Measurements from ENCODE around the gene OR10H4. TPM values are rescaled to one million over a fixed set of nuclear protein-coding genes. Genes with fewer than 3 reads are reported as not detected.

OR10H4 gene
- total RNA-seq, 3 donors from 2014 or later, result not detected

DNA sequence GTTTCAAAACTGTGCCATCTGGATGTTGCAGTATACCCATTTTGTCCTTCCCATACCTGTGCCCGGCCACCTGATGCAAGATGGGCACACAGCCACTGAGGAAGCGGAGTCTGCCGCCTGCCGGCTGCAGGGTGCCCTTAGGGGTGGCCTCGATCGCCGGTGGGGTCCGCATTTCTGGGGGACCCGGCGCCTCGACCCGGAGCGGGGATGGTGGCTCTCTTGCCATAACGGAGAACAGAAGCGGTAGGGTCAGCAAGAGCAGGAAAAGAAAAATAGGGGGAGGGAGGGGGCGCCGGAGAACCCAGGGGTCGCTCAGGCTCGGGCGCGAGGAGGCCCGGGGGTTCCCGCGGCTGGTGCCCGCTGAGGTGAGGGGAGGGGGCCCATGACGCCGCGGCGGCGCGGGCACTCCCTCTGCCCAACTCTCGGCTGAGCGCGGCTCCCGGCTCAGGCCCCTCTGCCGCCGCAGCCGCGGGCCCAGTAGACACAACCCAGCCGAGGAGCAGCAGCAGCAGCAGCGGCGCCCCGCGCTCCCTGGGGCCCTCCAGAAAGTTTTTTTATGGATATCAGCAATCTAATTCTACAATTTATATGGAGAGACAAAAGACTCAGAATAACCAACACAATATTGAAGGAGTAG is 37.1 kb upstream of the OR10H4 start:
- Histone ChIP-seq H3K36me3 (ENCODE audit: low read depth) (no peaks in the 10 kb centered on the region), H3K4me3 (no peak overlapping the region), H3K9me3 (peaks cover 12% of the 10 kb centered on the region), H3K4me1 (ENCODE audit: low read depth) (no peaks in the 10 kb centered on the region)
- TF ChIP-seq, protein P1, sequence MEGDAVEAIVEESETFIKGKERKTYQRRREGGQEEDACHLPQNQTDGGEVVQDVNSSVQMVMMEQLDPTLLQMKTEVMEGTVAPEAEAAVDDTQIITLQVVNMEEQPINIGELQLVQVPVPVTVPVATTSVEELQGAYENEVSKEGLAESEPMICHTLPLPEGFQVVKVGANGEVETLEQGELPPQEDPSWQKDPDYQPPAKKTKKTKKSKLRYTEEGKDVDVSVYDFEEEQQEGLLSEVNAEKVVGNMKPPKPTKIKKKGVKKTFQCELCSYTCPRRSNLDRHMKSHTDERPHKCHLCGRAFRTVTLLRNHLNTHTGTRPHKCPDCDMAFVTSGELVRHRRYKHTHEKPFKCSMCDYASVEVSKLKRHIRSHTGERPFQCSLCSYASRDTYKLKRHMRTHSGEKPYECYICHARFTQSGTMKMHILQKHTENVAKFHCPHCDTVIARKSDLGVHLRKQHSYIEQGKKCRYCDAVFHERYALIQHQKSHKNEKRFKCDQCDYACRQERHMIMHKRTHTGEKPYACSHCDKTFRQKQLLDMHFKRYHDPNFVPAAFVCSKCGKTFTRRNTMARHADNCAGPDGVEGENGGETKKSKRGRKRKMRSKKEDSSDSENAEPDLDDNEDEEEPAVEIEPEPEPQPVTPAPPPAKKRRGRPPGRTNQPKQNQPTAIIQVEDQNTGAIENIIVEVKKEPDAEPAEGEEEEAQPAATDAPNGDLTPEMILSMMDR (IDR thresholded peaks at IDR 0.05), result no peak
- no peak for DNase-seq
- no peak for ATAC-seq
- intact Hi-C loops (cut with DNase I, micrococcal nuclease), result no loop called here

DNA sequence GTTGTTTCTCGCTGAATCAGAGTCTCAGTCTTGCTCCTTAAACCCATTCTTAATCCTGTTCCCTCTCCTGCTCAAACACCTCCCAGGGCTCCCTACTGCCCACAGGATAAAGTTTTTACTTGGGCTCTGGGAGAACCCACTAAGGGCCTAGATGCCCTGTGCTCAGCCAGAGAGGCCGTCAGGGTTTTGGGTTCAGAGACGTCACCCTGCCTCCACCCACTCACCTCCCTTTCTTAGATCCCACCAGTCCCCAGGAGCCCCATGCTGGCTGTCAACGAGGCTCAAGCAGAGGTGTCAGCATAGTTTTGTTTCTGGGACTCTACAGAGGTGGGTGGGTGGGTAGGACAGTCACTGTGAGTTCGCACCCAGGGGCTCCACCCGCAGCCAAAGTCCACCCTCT is 35.4 kb upstream of the OR10H4 start:
- H3K9me3 ChIP-seq, result peaks cover 12% of the 10 kb centered on the region
- no peak overlapping the region for H3K4me3 ChIP-seq
- H3K36me3 ChIP-seq (ENCODE audit: low read depth), result no peaks in the 10 kb centered on the region
- TF ChIP-seq, protein P1 (IDR thresholded peaks at IDR 0.05), result no peak
- DNase-seq (no peak), ATAC-seq (no peak)
- no peaks in the 10 kb centered on the region for H3K4me1 ChIP-seq (ENCODE audit: low read depth)
- intact Hi-C loops (cut with DNase I, micrococcal nuclease), result no loop called here

DNA sequence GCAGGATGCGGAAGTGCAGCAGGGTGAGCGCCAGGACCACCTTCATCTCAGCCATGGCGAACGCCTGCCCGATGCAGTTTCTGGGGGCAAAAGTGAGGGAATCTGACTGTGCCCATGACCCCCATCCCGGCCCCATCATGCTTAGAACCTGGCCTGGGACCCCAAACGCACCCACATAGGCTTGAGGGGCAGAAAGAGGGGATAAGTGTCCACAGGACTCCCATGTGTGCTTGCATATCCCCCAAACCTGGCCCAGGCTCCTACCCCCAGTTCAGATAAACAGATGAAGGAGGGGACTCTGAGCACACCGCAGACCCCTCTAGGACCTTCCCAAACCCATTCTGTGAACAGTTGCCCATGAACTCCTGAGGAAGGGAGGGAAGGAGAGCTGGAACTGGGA is 35.0 kb upstream of the OR10H4 start:
- H3K9me3 ChIP-seq, result peaks cover 12% of the 10 kb centered on the region
- DNase-seq, result no peak
- no peaks in the 10 kb centered on the region for H3K36me3 ChIP-seq (ENCODE audit: low read depth)
- H3K4me3 ChIP-seq, result no peak overlapping the region
- intact Hi-C loops (cut with DNase I, micrococcal nuclease), result no loop called here
- TF ChIP-seq, protein P1 (IDR thresholded peaks at IDR 0.05), result no peak
- ATAC-seq, result no peak
- H3K4me1 ChIP-seq (ENCODE audit: low read depth), result no peaks in the 10 kb centered on the region

DNA sequence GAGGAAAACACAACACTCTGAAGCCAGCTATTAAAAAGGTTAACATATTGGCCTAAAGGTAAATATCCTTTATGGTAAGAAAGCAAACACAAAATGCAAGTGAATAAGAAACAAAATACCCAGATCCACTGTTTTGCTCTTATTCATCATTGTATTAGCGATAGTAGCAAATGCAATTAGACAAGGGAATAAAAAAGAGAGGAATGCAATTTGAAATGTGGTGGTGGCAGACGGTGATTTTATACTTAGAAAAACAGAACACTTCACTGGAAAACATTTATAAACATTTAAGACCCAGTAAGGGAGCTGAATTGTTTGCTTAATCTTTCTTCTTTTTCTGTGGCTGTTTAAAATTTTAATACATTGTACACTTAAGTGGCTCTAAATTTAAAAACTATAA is 33.7 kb upstream of the OR10H4 start:
- H3K36me3 ChIP-seq (ENCODE audit: low read depth), result no peaks in the 10 kb centered on the region
- TF ChIP-seq, protein P1 (IDR thresholded peaks at IDR 0.05), result no peak
- H3K4me3 ChIP-seq, result no peak overlapping the region
- ATAC-seq, result no peak
- no peaks in the 10 kb centered on the region for H3K4me1 ChIP-seq (ENCODE audit: low read depth)
- intact Hi-C loops (cut with DNase I, micrococcal nuclease), result no loop called here
- no peak for DNase-seq
- peaks cover 12% of the 10 kb centered on the region for H3K9me3 ChIP-seq

DNA sequence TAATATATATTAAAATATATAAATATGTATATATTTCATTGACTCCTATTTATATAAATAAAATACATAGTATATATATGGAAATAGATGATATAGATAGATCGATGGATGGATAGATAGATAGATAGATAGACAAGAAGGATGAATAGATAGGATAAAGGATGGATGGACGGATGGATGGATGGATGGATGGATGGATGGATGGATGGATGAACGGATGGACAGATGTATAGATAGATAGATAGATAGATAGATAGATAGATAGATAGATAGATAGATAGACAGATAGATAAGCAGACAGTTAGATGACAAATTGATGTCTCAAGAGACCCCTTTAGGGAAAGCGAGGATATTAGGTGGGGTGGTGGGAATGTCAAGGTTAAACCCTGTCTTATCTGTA is 29.6 kb upstream of the OR10H4 start:
- H3K4me3 ChIP-seq, result no peak overlapping the region
- H3K4me1 ChIP-seq (ENCODE audit: low read depth), result no peaks in the 10 kb centered on the region
- no peaks in the 10 kb centered on the region for H3K36me3 ChIP-seq (ENCODE audit: low read depth)
- DNase-seq (no peak), ATAC-seq (no peak)
- intact Hi-C loops (cut with DNase I, micrococcal nuclease), result no loop called here
- peaks cover 12% of the 10 kb centered on the region for H3K9me3 ChIP-seq
- TF ChIP-seq, protein P1 (IDR thresholded peaks at IDR 0.05), result no peak

DNA sequence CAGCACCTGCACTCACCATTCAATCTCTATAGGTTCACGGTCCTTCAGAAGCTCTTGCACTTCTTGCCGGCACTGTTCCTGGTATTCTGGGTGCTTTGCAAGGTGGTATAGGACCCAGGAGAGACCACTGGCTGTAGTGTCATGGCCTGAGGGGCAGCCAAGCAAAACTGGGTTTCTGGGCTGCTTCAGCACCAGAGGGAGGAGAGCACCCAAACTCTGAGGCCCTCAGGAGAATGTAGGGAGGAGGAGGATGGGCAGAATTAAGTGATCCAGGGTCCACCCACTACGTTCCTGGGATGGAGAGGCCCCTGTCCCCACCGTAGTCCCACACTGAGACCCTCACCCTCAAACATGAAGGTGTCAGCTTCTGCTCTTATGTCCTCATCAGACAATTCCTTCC is 26.8 kb upstream of the OR10H4 start:
- intact Hi-C loops (cut with DNase I, micrococcal nuclease), result no loop called here
- H3K9me3 ChIP-seq, result no peaks in the 10 kb centered on the region

More for the DNA sequence above, 26.8 kb upstream of the OR10H4 start:
- peaks cover 7% of the 10 kb centered on the region for H3K4me1 ChIP-seq (ENCODE audit: low read depth)
- H3K36me3 ChIP-seq (ENCODE audit: low read depth), result no peaks in the 10 kb centered on the region
- ATAC-seq (no peak), DNase-seq (no peak)
- no peak overlapping the region for H3K4me3 ChIP-seq
- TF ChIP-seq, protein P1 (IDR thresholded peaks at IDR 0.05), result no peak
